Activated naive CD8-positive, alpha-beta T cell treated with anti-CD3 and anti-CD28 coated beads, Interleukin-2, amount 10 ng/mL, durations not matched to agents 7 days and 5 days (primary cell): ENCODE data around the gene CHADL. TPM values are rescaled to one million over a fixed set of nuclear protein-coding genes. Genes with fewer than 3 reads are reported as not detected.
A peak's percentile ranks its signal among the peaks of the same experiment; 100 is the strongest.

ENCODE experiments used
- ATAC-seq: fragments of 150-1000 bp; cut with Tn5 transposase; one replicate; pipeline ENCODE4 v1.10.0; 2021; ENCODE audit warnings: low read depth, moderate library complexity
- POLR2A ChIA-PET: fragments of 350-600 bp; sonication (Branson Sonifier 250); formaldehyde crosslinking; loops from one replicate; lab custom pipeline; 2021; ENCODE audit warnings: antibody characterized with exemption; lab: Charles Lee
- DNase-seq: peaks from one replicate; pipeline ENCODE4 v3.0.0; 2021
- H3K27ac Mint-ChIP-seq: one replicate; pipeline ENCODE4 v1.8.0; 2022; ENCODE audit warnings: mild to moderate bottlenecking, mixed read lengths
- H3K27me3 Mint-ChIP-seq: one replicate; pipeline ENCODE4 v1.8.0; 2022; ENCODE audit warnings: mild to moderate bottlenecking, moderate library complexity, mixed read lengths
- H3K36me3 Mint-ChIP-seq: one replicate; pipeline ENCODE4 v1.8.0; 2021; ENCODE audit warnings: mild to moderate bottlenecking, mixed read lengths
- H3K4me1 Mint-ChIP-seq: one replicate; pipeline ENCODE4 v1.8.0; 2021; ENCODE audit warnings: mixed read lengths
- H3K4me3 Mint-ChIP-seq: one replicate; pipeline ENCODE4 v1.8.0; 2022; ENCODE audit warnings: mild to moderate bottlenecking, moderate library complexity, mixed read lengths
- H3K9me3 Mint-ChIP-seq: one replicate; pipeline ENCODE4 v1.8.0; 2021; ENCODE audit warnings: mixed read lengths
- total RNA-seq, 2 experiments: library from RNA; stranded (reverse); gene quantifications; one replicate each; pipeline ENCODE4 v1.2.3, GENCODE V29; 2021

The CHADL gene
- total RNA-seq, 2 experiments from 2014 or later = 0.45 to 0.83 TPM

- POLR2A ChIA-PET = no interaction called here
- Mint-ChIP-seq H3K4me3 (no peak overlapping the region), H3K27me3 (no peaks in the 10 kb centered on the region), H3K36me3 (peaks cover 20% of the 10 kb centered on the region), H3K9me3 (no peaks in the 10 kb centered on the region), H3K4me1 (no peaks in the 10 kb centered on the region), H3K27ac (no peak overlapping the region)
- DNase-seq (no peak), ATAC-seq (no peak)
These were observed 8.0 kb upstream of the CHADL start for GRCh38 chr22:41248758-41249157.

- POLR2A ChIA-PET = no interaction called here
- DNase-seq = no peak
- Mint-ChIP-seq H3K4me3 (no peak overlapping the region), H3K4me1 (no peaks in the 10 kb centered on the region), H3K36me3 (peaks cover 18% of the 10 kb centered on the region), H3K9me3 (no peaks in the 10 kb centered on the region), H3K27me3 (no peaks in the 10 kb centered on the region), H3K27ac (no peak overlapping the region)
- ATAC-seq = no peak
These were observed 7.6 kb upstream of the CHADL start for GRCh38 chr22:41248314-41248713.

GRCh38 chr22:41247703-41248102, 7.0 kb upstream of the CHADL start:
- no peak for DNase-seq
- POLR2A ChIA-PET = no interaction called here
- no peak for ATAC-seq
- Mint-ChIP-seq H3K36me3 (peaks cover 15% of the 10 kb centered on the region), H3K9me3 (no peaks in the 10 kb centered on the region), H3K4me1 (no peaks in the 10 kb centered on the region), H3K4me3 (no peak overlapping the region), H3K27ac (no peak overlapping the region), H3K27me3 (no peaks in the 10 kb centered on the region)

- DNase-seq = no peak
- POLR2A ChIA-PET = no interaction called here
- ATAC-seq = no peak
These were observed 5.3 kb upstream of the CHADL start for GRCh38 chr22:41245917-41246499.

GRCh38 chr22:41243361-41243760, 2.6 kb upstream of the CHADL start:
- H3K4me3 Mint-ChIP-seq = no peak overlapping the region
- no peaks in the 10 kb centered on the region for H3K9me3 Mint-ChIP-seq
- ATAC-seq (no peak), DNase-seq (no peak)
- peaks cover 8% of the 10 kb centered on the region for H3K36me3 Mint-ChIP-seq
- H3K27me3 Mint-ChIP-seq = no peaks in the 10 kb centered on the region
- H3K27ac Mint-ChIP-seq = no peak overlapping the region
- POLR2A ChIA-PET = no interaction called here
- H3K4me1 Mint-ChIP-seq = peaks cover 2% of the 10 kb centered on the region

More at GRCh38 chr22:41245917-41246499, 5.3 kb upstream of the CHADL start:
- Mint-ChIP-seq H3K27me3 (no peaks in the 10 kb centered on the region), H3K4me1 (no peaks in the 10 kb centered on the region), H3K4me3 (no peak overlapping the region), H3K36me3 (peaks cover 15% of the 10 kb centered on the region), H3K27ac (no peak overlapping the region), H3K9me3 (no peaks in the 10 kb centered on the region)

GRCh38 chr22:41242396-41243117, 1.8 kb upstream of the CHADL start:
- no peaks in the 10 kb centered on the region for H3K27me3 Mint-ChIP-seq
- POLR2A ChIA-PET = interaction anchor here (0.7 kb wide), 1 partner anchor 284 kb away, joined by 3 read pairs; no protein-coding TSS in a partner anchor
- no peak overlapping the region for H3K4me3 Mint-ChIP-seq
- ATAC-seq (no peak), DNase-seq (no peak)
- peaks cover 2% of the 10 kb centered on the region for H3K4me1 Mint-ChIP-seq
- H3K9me3 Mint-ChIP-seq = no peaks in the 10 kb centered on the region
- no peak overlapping the region for H3K27ac Mint-ChIP-seq
- H3K36me3 Mint-ChIP-seq = peaks cover 4% of the 10 kb centered on the region

GRCh38 chr22:41241133-41241676, 474 bp upstream of the CHADL start:
- ATAC-seq (no peak), DNase-seq (no peak)
- Mint-ChIP-seq H3K9me3 (no peaks in the 10 kb centered on the region), H3K36me3 (peaks cover 4% of the 10 kb centered on the region), H3K27me3 (no peaks in the 10 kb centered on the region), H3K4me1 (peaks cover 5% of the 10 kb centered on the region), H3K27ac (no peak overlapping the region), H3K4me3 (no peak overlapping the region)
- POLR2A ChIA-PET = no interaction called here

- DNase-seq (no peak), ATAC-seq (no peak)
- Mint-ChIP-seq H3K27ac (no peak overlapping the region), H3K4me3 (no peak overlapping the region), H3K27me3 (no peaks in the 10 kb centered on the region), H3K4me1 (peaks cover 5% of the 10 kb centered on the region), H3K36me3 (no peaks in the 10 kb centered on the region), H3K9me3 (no peaks in the 10 kb centered on the region)
- POLR2A ChIA-PET = no interaction called here
These were observed 1.1 kb downstream of the CHADL start for GRCh38 chr22:41239443-41240128.

GRCh38 chr22:41238570-41239442, 1.9 kb downstream of the CHADL start:
- Mint-ChIP-seq H3K27ac (peak overlapping the region; percentile 82), H3K4me1 (peaks cover 5% of the 10 kb centered on the region), H3K9me3 (no peaks in the 10 kb centered on the region), H3K36me3 (no peaks in the 10 kb centered on the region), H3K4me3 (peak overlapping the region; percentile 69), H3K27me3 (no peaks in the 10 kb centered on the region)
- DNase-seq (no peak), ATAC-seq (no peak)
- POLR2A ChIA-PET = interaction anchor here (0.5 to 2.8 kb wide), 10 partner anchors 21 to 382 kb away, joined by 3 to 26 read pairs (median 4); partner anchors contain the start of genes PMM1, RANGAP1, RBX1 and ST13

- POLR2A ChIA-PET = interaction anchor here (0.5 to 2.8 kb wide), 17 partner anchors 20 to 381 kb away, joined by 3 to 26 read pairs (median 4); partner anchors contain the start of genes EP300, L3MBTL2, PMM1 and RANGAP1
- H3K27ac Mint-ChIP-seq = no peak overlapping the region
- DNase-seq (peak; percentile 90), ATAC-seq (peak; percentile 95)
- no peaks in the 10 kb centered on the region for H3K36me3 Mint-ChIP-seq
- H3K9me3 Mint-ChIP-seq = no peaks in the 10 kb centered on the region
- H3K4me1 Mint-ChIP-seq = peaks cover 5% of the 10 kb centered on the region
- no peaks in the 10 kb centered on the region for H3K27me3 Mint-ChIP-seq
- peak overlapping the region; percentile 68 for H3K4me3 Mint-ChIP-seq
These were observed 2.8 kb downstream of the CHADL start for GRCh38 chr22:41237707-41238569.

- no peak for DNase-seq
- Mint-ChIP-seq H3K36me3 (no peaks in the 10 kb centered on the region), H3K9me3 (no peaks in the 10 kb centered on the region), H3K27ac (no peak overlapping the region), H3K4me3 (peak overlapping the region; percentile 68), H3K27me3 (no peaks in the 10 kb centered on the region), H3K4me1 (peaks cover 5% of the 10 kb centered on the region)
- no peak for ATAC-seq
- POLR2A ChIA-PET = interaction anchor here (0.5 to 2.8 kb wide), 13 partner anchors 20 to 380 kb away, joined by 3 to 26 read pairs (median 8); partner anchors contain the start of genes EP300, L3MBTL2, RANGAP1 and RBX1
These were observed 3.6 kb downstream of the CHADL start for GRCh38 chr22:41237036-41237706.
